Colonic mucosa (tissue), 4 donors: ENCODE data around the gene SLC6A4. TPM values are rescaled to one million over a fixed set of nuclear protein-coding genes. Genes with fewer than 3 reads are reported as not detected.

Experiments
- DNase-seq: peaks from one replicate; pipeline ENCODE4 v3.0.0-alpha.2; 2020
- H3K27ac ChIP-seq: fragments of 200-600 bp; one replicate; pipeline ENCODE4 v1.8.0; 2021
- H3K27me3 ChIP-seq: fragments of 200-600 bp; one replicate; pipeline ENCODE4 v1.8.0; 2021
- H3K36me3 ChIP-seq: fragments of 200-600 bp; one replicate; pipeline ENCODE4 v1.8.0; 2021
- H3K4me1 ChIP-seq: fragments of 200-600 bp; one replicate; pipeline ENCODE4 v1.8.0; 2021; ENCODE audit warnings: mild to moderate bottlenecking
- H3K4me3 ChIP-seq: fragments of 200-600 bp; one replicate; pipeline ENCODE4 v1.8.0; 2021
- H3K9ac ChIP-seq, 2 donors: one replicate each; pipeline ENCODE4 v1.7.0; 2013; ENCODE audit warnings: control low read depth in 2 of 2, low read depth in 2 of 2, low read length in 2 of 2
- H3K9me3 ChIP-seq: fragments of 200-600 bp; one replicate; pipeline ENCODE4 v1.8.0; 2021
- CTCF ChIP-seq: fragments of 200-600 bp; IDR thresholded peaks from one replicate; pipeline ENCODE4 v1.8.0; 2022; ENCODE audit warnings: antibody characterized with exemption, mild to moderate bottlenecking
- intact Hi-C: fragments of 100-400 bp; cut with DNase I; formaldehyde crosslinking; loops from one replicate; pipeline ENCODE4 v1.14.1; 2022
- total RNA-seq, 2 donors: library from RNA; stranded (reverse); fragmentation: NEBNext Ultra II Directional in 1 of 2; extraction: Animal tissue kit (Norgen Biotek cat#: 25700) in 1 of 2; gene quantifications; one replicate each; pipeline ENCODE4 v1.2.1, GENCODE V29; 2021
- donor health status: healthy.
- donor health status: DM: no; HTN: no; CAD: no.
- donor health status: DM: no; HTN: no; CAD: no.

Gene SLC6A4
- total RNA-seq, 2 donors from 2014 or later, result 0.25 to 0.88 TPM

- Histone ChIP-seq H3K4me3 (no peak overlapping the region), H3K9ac (no peak overlapping the region), H3K9me3 (no peaks in the 10 kb centered on the region), H3K36me3 (no peaks in the 10 kb centered on the region), H3K4me1 (no peaks in the 10 kb centered on the region), H3K27me3 (no peaks in the 10 kb centered on the region), H3K27ac (no peak overlapping the region)
- no peak for DNase-seq
- intact Hi-C loops, result no loop called here
- no peak for TF ChIP-seq CTCF
Measured at GRCh38 chr17:30220414-30220813, 15.1 kb downstream of the SLC6A4 start.

DNA sequence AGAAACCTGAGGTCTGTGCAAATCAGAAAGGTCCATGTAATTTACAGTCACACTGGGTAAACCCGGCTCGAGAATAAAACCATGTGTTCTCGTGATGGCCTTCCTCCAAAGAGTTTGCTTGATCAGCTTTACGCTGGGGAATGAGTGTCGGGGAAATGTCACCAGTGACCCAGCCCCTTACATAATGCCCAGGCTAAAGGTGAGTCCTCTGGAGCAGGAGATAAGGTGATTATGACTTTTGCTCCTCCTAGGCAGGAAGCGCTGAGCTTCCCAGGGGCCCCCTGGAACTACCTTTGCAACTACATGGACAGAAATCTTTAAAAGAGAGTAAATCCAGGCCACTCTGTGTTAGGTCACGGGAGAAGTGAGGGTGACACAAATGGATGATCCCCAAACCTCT is 15.7 kb downstream of the SLC6A4 start:
- TF ChIP-seq CTCF, result no peak
- no peak overlapping the region for H3K9ac ChIP-seq
- no peaks in the 10 kb centered on the region for H3K4me1 ChIP-seq
- H3K4me3 ChIP-seq, result no peak overlapping the region
- intact Hi-C loops, result no loop called here
- no peaks in the 10 kb centered on the region for H3K36me3 ChIP-seq
- H3K27ac ChIP-seq, result no peak overlapping the region
- H3K9me3 ChIP-seq, result no peaks in the 10 kb centered on the region
- no peaks in the 10 kb centered on the region for H3K27me3 ChIP-seq
- no peak for DNase-seq

GRCh38 chr17:30219315-30219714 is 16.2 kb downstream of the SLC6A4 start:
- no peaks in the 10 kb centered on the region for H3K36me3 ChIP-seq
- H3K27ac ChIP-seq, result no peak overlapping the region
- H3K27me3 ChIP-seq, result no peaks in the 10 kb centered on the region
- no peak for TF ChIP-seq CTCF
- H3K9ac ChIP-seq, result no peak overlapping the region
- H3K4me1 ChIP-seq, result no peaks in the 10 kb centered on the region
- intact Hi-C loops, result no loop called here
- no peak for DNase-seq
- H3K9me3 ChIP-seq, result no peaks in the 10 kb centered on the region
- no peak overlapping the region for H3K4me3 ChIP-seq

DNA sequence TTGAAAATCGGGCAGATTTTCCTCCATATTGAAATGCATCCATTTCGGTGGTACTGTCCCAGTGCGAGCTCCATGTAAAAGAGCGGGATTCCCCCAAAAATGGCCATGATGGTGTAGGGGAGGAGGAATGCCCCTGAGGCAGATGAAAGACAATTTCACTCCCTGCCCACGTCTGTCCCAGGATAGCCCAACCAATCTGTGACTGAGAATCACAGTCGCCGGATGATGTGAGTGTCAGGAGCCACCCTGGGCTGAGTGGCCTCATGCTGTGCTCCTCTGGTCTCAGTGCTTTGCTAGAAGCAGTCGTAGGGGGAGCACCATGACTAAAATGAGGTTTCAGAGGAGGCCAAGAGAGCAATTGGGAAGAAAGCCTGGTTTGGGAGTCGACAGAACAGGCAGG is 16.7 kb downstream of the SLC6A4 start:
- no peaks in the 10 kb centered on the region for H3K4me1 ChIP-seq
- no peaks in the 10 kb centered on the region for H3K9me3 ChIP-seq
- no peaks in the 10 kb centered on the region for H3K36me3 ChIP-seq
- intact Hi-C loops, result no loop called here
- no peak overlapping the region for H3K27ac ChIP-seq
- H3K27me3 ChIP-seq, result no peaks in the 10 kb centered on the region
- TF ChIP-seq CTCF, result no peak
- DNase-seq, result no peak
- H3K9ac ChIP-seq, result no peak overlapping the region
- no peak overlapping the region for H3K4me3 ChIP-seq

- H3K27me3 ChIP-seq, result no peaks in the 10 kb centered on the region
- H3K36me3 ChIP-seq, result no peaks in the 10 kb centered on the region
- H3K4me1 ChIP-seq, result no peaks in the 10 kb centered on the region
- no peak for DNase-seq
- intact Hi-C loops, result no loop called here
- no peak overlapping the region for H3K27ac ChIP-seq
- H3K9me3 ChIP-seq, result no peaks in the 10 kb centered on the region
- no peak overlapping the region for H3K9ac ChIP-seq
- no peak overlapping the region for H3K4me3 ChIP-seq
- no peak for TF ChIP-seq CTCF
Measured at GRCh38 chr17:30217746-30218245, 17.7 kb downstream of the SLC6A4 start.

DNA sequence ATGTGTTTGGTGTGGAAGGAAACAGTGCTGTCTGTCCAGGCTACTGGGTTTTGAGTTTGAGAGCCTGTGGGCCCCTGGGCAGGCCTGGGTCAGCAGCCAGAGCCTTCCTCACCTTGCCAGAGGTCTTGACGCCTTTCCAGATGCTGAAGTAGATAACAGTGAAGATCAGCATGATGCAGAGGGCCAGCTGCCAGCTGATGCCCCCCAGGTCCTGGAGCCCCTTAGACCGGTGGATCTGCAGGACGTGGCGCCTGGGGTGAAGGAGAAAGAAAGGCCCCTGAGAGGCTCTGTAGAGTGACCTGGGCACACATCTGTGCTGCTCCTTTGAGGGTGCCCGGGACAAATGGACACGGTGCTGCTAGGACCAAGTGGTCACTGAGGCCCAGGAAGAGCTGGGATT is 18.4 kb downstream of the SLC6A4 start:
- intact Hi-C loops, result no loop called here
- no peaks in the 10 kb centered on the region for H3K4me1 ChIP-seq
- no peak for TF ChIP-seq CTCF
- no peaks in the 10 kb centered on the region for H3K36me3 ChIP-seq
- H3K27ac ChIP-seq, result no peak overlapping the region
- H3K9ac ChIP-seq, result no peak overlapping the region
- no peaks in the 10 kb centered on the region for H3K9me3 ChIP-seq
- H3K27me3 ChIP-seq, result no peaks in the 10 kb centered on the region
- H3K4me3 ChIP-seq, result no peak overlapping the region
- DNase-seq, result no peak
